Neural cell (in vitro differentiated cells): ENCODE data around the gene POLD1.

Experiments used
- CTCF ChIP-seq: fragments of 450-650 bp; IDR thresholded peaks from 2 replicates; pipeline ENCODE4 v1.5.1; 2014; ENCODE audit warnings: antibody characterized with exemption, mild to moderate bottlenecking, moderate library complexity; ENCODE audit not compliant: poor library complexity, severe bottlenecking
- EP300 ChIP-seq: fragments of 450-650 bp; conservative IDR thresholded peaks from 2 replicates; pipeline ENCODE4 v1.6.1; 2014; ENCODE audit warnings: antibody characterized with exemption, mild to moderate bottlenecking, moderate library complexity; ENCODE audit not compliant: poor library complexity, severe bottlenecking
- EZH2 ChIP-seq: fragments of 200-600, 300-800 bp; shearing (Covaris generic), sonication (generic); IDR thresholded peaks from 2 replicates; pipeline ENCODE4 v1.6.1; 2014; ENCODE audit warnings: antibody characterized with exemption, low read length, borderline replicate concordance, mild to moderate bottlenecking; ENCODE audit not compliant: insufficient read depth, poor library complexity, severe bottlenecking
- MXI1 ChIP-seq: fragments of 450-650 bp; conservative IDR thresholded peaks from 2 replicates; pipeline ENCODE4 v1.6.1; 2014; ENCODE audit warnings: antibody characterized with exemption, mild to moderate bottlenecking; ENCODE audit not compliant: poor library complexity, severe bottlenecking
- POLR2AphosphoS5 ChIP-seq: IDR thresholded peaks from 2 replicates; pipeline ENCODE4 v1.6.1; 2012
- RAD21 ChIP-seq: fragments of 450-650 bp; conservative IDR thresholded peaks from 2 replicates; pipeline ENCODE4 v1.6.1; 2014; ENCODE audit warnings: antibody characterized with exemption, mild to moderate bottlenecking, moderate library complexity
- SMC3 ChIP-seq: fragments of 450-650 bp; conservative IDR thresholded peaks from 2 replicates; pipeline ENCODE4 v1.6.1; 2014; ENCODE audit warnings: antibody characterized with exemption, mild to moderate bottlenecking, moderate library complexity; ENCODE audit not compliant: poor library complexity
- TAF1 ChIP-seq: IDR thresholded peaks from 2 replicates; pipeline ENCODE4 v1.6.1; 2012; ENCODE audit warnings: low read depth
- TF ChIP-seq, protein P1 (sequence below): IDR thresholded peaks from 2 replicates; pipeline ENCODE4 v1.6.1; 2012; ENCODE audit warnings: borderline replicate concordance

GRCh38 chr19:50398675-50399367, 14.7 kb downstream of the POLD1 start:
- TF ChIP-seq CTCF (no peak), EZH2 (no peak), POLR2AphosphoS5 (no peak), EP300 (no peak), MXI1 (no peak), SMC3 (no peak), TAF1 (no peak), RAD21 (no peak)
- TF ChIP-seq, protein P1, sequence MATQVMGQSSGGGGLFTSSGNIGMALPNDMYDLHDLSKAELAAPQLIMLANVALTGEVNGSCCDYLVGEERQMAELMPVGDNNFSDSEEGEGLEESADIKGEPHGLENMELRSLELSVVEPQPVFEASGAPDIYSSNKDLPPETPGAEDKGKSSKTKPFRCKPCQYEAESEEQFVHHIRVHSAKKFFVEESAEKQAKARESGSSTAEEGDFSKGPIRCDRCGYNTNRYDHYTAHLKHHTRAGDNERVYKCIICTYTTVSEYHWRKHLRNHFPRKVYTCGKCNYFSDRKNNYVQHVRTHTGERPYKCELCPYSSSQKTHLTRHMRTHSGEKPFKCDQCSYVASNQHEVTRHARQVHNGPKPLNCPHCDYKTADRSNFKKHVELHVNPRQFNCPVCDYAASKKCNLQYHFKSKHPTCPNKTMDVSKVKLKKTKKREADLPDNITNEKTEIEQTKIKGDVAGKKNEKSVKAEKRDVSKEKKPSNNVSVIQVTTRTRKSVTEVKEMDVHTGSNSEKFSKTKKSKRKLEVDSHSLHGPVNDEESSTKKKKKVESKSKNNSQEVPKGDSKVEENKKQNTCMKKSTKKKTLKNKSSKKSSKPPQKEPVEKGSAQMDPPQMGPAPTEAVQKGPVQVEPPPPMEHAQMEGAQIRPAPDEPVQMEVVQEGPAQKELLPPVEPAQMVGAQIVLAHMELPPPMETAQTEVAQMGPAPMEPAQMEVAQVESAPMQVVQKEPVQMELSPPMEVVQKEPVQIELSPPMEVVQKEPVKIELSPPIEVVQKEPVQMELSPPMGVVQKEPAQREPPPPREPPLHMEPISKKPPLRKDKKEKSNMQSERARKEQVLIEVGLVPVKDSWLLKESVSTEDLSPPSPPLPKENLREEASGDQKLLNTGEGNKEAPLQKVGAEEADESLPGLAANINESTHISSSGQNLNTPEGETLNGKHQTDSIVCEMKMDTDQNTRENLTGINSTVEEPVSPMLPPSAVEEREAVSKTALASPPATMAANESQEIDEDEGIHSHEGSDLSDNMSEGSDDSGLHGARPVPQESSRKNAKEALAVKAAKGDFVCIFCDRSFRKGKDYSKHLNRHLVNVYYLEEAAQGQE: no peak
